GM18499 (cell line): ENCODE results near the gene TEX48.

Experiments
- ATAC-seq: cut with Tn5 transposase; IDR thresholded peaks from one replicate; pipeline ENCODE4 v1.9.1; 2021; ENCODE audit warnings: moderate number of reproducible peaks; ENCODE audit not compliant: insufficient read depth, unreplicated experiment

TEX48 gene

GRCh38 chr9:114674076-114674797 lies 7.8 kb downstream of the TEX48 start:
- no peak for ATAC-seq

GRCh38 chr9:114671605-114672004 lies 10.4 kb downstream of the TEX48 start:
- no peak for ATAC-seq

GRCh38 chr9:114669961-114670360 lies 12.0 kb downstream of the TEX48 start:
- ATAC-seq, result no peak

GRCh38 chr9:114668146-114668545 lies 13.8 kb downstream of the TEX48 start:
- ATAC-seq, result no peak

GRCh38 chr9:114666851-114667250 lies 15.1 kb downstream of the TEX48 start:
- ATAC-seq, result no peak

- ATAC-seq, result no peak
Observed at GRCh38 chr9:114666401-114666800, 15.6 kb downstream of the TEX48 start.

- ATAC-seq, result no peak
Observed at GRCh38 chr9:114664181-114664580, 17.8 kb downstream of the TEX48 start.

- no peak for ATAC-seq
Observed at GRCh38 chr9:114662081-114662989, 19.7 kb downstream of the TEX48 start.

GRCh38 chr9:114657705-114658104 lies 24.3 kb downstream of the TEX48 start, which contains the start of gene TEX53:
TEX53 (minus strand) TSS chr9:114657805; CDS start chr9:114657774, 31 bp downstream.
- ATAC-seq, result no peak

GRCh38 chr9:114656301-114656700 lies 25.7 kb downstream of the TEX48 start:
- ATAC-seq, result no peak

GRCh38 chr9:114655689-114656088 lies 26.3 kb downstream of the TEX48 start:
- ATAC-seq, result no peak

- no peak for ATAC-seq
Observed at GRCh38 chr9:114653556-114654159, 28.3 kb downstream of the TEX48 start.

GRCh38 chr9:114652776-114653555 lies 29.0 kb downstream of the TEX48 start:
- ATAC-seq, result no peak

GRCh38 chr9:114643896-114644295 lies 38.1 kb downstream of the TEX48 start:
- no peak for ATAC-seq

GRCh38 chr9:114643001-114643400 lies 39.0 kb downstream of the TEX48 start:
- no peak for ATAC-seq

GRCh38 chr9:114641967-114642366 lies 40.0 kb downstream of the TEX48 start:
- ATAC-seq, result no peak

- ATAC-seq, result no peak
Observed at GRCh38 chr9:114638404-114638803, 43.6 kb downstream of the TEX48 start.

GRCh38 chr9:114634387-114634786 lies 47.6 kb downstream of the TEX48 start:
- ATAC-seq, result no peak

GRCh38 chr9:114633438-114634089 lies 48.4 kb downstream of the TEX48 start:
- ATAC-seq, result no peak

- ATAC-seq, result no peak
Observed at GRCh38 chr9:114631166-114631565, 50.8 kb downstream of the TEX48 start.
